Keratinocyte (primary cell): Measurements from ENCODE around the gene CD86.

ENCODE experiments used
- CTCF ChIP-seq, 3 experiments: IDR thresholded peaks in 1 of 3; conservative IDR thresholded peaks in 1 of 3; optimal IDR thresholded peaks in 1 of 3; 2 replicates in 2 of 3; 3 replicates in 1 of 3; pipeline versions ENCODE3 to v1.5.1; 2011; ENCODE audit warnings: low read length in 3 of 3, mild to moderate bottlenecking in 3 of 3, moderate library complexity in 2 of 3, control low read depth in 1 of 3, inconsistent platforms in 1 of 3; ENCODE audit not compliant: insufficient read depth in 2 of 3; ENCODE audit errors: extremely low read depth in 1 of 3
- EZH2 ChIP-seq: IDR thresholded peaks from one replicate; pipeline ENCODE4 v1.6.1; 2012; ENCODE audit warnings: inconsistent platforms, mild to moderate bottlenecking, low read length, moderate library complexity

- TF ChIP-seq CTCF (optimal IDR thresholded peaks at IDR 0.05 in 1 of 3, IDR thresholded peaks at IDR 0.05 in 1 of 3, conservative IDR thresholded peaks at IDR 0.05 in 1 of 3; ENCODE audit: extremely low read depth in 1 of 3, insufficient read depth in 2 of 3, low read length in 3 of 3), result no peak
- TF ChIP-seq EZH2, result no peak
These were observed 50.5 kb downstream of the CD86 start for GRCh38 chr3:122105626-122106025.
